Embryonic facial prominence (tissue), 1 donor: ENCODE measurements around the gene PRR14L.

Experiments used
- DNase-seq: peaks from one replicate; pipeline ENCODE4 v3.0.0-alpha.2; 2016; ENCODE audit errors: extremely low spot score

The PRR14L gene

DNA sequence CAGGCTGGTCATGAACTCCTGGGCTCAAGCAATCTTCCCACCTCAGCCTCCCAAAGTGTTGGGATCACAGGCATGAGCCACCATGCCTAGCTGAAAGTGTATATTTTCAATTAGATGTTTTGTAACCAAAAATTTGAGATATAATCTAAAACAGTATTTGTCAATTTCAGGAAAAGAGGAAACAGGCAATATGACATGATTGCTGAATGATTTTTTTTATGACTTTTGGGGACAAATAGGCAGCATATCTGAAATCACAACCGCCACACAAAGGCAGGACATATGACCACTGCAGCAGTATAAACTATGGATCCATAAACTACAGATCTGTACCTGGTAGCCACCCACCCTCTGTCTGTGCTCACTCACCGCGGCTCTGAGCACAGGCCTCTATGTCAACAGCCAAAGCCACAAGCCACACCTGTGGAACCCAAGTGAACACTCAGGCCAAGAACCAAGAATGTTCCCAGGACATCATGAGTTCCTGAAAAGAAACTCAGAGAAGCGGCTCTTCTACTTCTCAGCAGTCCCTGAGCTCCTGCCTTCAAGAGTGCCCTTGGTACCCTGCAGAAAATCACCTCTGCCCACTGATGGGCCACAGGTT lies 110.4 kb downstream of the PRR14L start:
- no peak for DNase-seq

DNA sequence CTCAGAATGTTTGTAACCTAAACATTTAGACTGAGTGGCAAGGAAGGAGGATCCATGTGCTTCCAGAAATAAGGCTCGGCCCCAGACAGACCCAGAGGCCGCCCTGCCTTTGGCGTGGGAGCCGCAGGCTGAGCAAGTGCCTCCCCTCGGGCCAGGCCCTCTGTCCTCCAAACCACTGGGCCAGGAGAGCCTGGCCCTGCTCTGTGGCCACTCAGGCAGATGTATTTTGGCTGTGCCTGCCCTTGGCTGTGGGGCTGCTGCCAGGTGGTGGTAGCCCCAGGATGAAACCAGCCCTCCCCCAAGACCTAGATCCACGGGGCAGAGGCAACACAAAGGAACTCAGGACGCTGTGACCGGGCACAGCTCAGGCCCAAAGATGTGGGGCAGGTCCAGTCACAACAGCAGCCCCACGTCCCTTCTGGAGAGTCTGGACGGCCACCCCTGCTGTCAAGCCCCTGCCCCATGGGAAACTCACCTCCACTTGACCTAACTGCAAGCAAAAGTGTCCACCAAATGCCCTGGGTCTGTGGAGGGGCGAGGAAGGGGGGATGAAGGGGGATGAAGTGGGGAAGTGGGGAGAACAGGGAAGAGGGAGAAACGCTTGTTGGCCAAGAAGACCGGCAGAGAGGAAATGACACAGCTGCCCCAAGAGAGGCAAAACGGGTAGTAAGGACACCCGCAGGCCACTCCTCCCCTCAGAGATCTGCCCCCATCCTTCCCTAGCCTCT lies 111.9 kb downstream of the PRR14L start:
- no peak for DNase-seq

DNA sequence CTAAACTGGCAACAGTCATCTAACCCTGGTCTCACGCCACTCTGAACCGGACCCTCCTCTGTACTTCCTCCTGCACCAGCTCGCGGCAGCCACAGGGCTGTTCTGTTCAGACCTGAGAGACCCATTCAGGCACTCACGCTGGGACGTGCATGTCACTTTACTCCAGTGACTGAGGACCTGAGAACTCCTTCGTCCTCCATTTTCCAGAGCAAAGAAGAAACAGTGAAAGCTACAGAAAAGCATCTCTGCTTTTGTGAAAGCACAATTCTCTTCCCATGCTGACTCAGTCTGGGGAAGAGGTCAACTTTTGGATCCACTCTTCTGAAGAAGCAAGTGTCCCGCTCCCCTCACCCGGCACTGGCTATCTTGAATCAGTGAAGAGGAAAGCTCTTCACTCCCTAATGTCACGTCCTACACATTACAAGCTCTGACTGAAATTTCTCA lies 112.5 kb downstream of the PRR14L start:
- no peak for DNase-seq

DNA sequence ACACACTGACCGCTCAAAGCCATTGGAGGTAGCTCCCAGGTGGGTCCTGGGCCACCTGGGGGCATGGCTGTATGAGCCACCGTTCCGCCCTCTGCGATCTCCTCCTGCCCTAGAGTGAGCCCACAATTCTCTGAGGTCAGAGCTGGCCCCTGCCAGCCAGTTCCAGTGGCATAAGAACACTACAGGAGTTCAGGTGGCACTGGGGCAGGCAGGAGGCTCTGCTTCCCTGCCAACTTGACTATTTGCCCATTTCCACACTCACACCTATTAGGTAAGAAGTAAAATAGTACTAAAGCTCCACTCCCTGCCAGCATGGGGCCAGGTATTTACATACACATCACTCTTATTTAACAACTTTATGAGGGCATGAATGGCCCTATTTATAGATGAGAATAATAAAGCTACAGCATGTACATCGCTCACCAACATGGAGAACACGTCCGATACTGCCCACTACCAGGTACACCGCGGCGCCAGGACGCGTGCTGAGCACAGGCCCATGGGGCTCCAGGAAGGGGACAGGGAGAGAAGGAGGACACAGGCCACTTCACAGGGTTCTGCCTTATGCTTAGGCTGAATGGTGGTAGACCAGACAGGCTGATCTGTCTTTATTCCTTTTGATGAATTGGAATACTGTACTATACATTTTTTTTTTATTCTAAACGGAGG lies 114.2 kb downstream of the PRR14L start:
- no peak for DNase-seq

DNA sequence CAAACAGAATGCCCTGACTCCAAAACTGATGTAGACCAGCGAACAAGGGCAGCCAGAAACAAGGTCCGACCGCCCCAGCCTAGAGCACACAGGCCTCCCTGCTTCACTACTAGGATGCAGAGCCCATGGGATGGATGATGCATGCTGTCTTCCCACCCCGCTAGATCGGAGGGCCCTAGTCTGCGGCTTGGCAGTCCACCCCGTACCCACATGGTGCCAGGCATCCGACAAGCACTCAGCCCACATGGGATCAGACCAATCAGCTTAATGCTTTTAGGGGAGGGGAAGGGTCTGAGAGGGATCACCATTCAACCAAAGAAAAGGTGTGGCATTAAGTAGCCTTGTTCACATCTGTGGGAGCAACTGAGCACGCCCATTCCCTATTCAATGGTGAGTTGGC lies 118.5 kb downstream of the PRR14L start:
- DNase-seq, result no peak
